HG02571 (cell line): Measurements from ENCODE around the gene HMG20A.
"Not testable (repeated sequence)": the region's sequence is repeated elsewhere in the genome, so short reads cannot be mapped to it uniquely, and the experiment has no call there.

ENCODE experiments used
- ATAC-seq: cut with Tn5 transposase; IDR thresholded peaks from one replicate; pipeline ENCODE4 v1.9.1; 2021; ENCODE audit warnings: mild to moderate bottlenecking, moderate library complexity; ENCODE audit not compliant: unreplicated experiment

The HMG20A gene

GRCh38 chr15:77406846-77407245 lies 13.8 kb upstream of the HMG20A start:
- ATAC-seq = no peak

- peak; percentile 58 for ATAC-seq
Observed at GRCh38 chr15:77409259-77410156, 11.2 kb upstream of the HMG20A start.

GRCh38 chr15:77410157-77410500 lies 10.6 kb upstream of the HMG20A start:
- not testable (repeated sequence) for ATAC-seq

- no peak for ATAC-seq
Observed at GRCh38 chr15:77410701-77411618, 9.7 kb upstream of the HMG20A start.

DNA sequence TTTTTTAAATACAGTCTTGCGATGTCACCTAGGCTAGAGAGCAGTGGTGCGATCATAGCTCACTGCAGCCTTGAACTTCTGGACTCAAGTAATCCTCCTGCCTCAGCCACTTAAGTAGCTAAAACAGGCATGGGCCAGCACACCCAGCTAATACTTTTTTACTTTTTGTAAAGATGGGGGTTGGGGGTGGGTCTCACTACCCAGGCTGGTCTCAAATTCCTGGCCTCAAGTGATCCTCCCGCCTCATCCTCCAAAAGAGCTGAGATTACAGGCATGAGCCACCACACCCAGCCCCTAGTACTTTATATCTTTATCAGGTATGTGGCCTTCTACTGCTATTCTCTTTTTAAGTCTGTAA lies 9.1 kb upstream of the HMG20A start:
- ATAC-seq = no peak

DNA sequence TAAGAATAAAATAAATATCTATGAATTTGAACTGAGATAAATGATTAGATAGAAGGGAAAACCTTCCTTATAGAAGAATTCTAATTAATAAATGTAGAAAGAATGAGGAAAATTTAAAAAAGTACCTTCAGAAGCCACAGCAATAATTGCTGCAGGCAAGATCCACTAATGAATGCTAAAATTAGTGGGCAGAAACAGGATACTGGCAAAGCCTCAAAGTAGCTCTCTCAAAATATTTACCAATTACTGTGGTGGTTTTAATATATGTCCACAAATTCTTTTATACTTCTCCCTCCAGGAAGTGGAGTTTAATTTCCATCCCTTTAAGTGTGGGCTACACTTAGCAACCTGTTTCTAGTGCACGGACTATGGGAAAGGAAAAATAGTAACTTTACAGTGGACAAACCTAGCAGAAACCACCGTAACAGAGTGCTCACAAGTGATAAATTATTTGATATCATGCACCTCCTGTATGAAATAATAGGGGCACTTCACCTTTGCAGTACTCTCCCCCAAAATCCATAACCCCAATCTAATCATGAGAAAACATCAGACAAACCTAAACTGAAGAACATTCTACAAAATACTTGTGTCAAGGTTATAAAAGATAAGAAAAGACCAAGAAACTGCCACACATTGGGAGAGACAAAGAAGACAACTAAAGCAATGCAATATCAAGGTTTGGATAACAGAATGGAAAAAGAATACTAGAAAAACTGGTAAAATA lies 7.6 kb upstream of the HMG20A start:
- no peak for ATAC-seq

DNA sequence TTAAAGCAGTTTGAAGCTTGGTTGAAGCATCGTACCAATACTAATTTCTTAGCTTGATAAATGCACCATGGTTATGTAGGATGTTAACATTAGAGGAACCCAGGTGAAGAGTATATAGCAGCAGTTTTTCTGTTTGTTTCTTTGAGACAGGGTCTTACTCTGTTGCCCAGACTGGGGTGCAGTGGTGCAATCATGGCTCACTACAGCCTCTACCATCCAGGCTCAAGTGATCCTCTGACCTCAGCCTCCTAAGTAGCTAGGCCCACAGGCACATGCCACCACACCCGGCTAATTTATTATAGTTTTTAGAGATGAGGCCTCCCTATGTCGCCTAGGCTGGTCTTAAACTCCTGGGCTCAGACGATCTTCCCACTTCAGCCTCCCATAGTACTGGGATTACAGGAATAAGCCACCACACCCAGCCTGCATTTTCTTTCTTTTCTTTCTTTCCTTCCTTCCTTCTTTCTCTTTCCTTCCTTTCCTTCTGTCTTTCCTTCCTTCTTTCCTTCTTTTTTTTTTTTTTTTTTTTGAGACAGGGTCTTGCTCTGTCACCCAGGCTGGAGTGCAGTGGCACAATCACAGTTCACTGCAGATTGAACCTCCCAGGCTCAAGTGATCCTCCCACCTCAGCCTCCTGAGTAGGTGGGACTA lies 6.9 kb upstream of the HMG20A start:
- ATAC-seq = no peak

DNA sequence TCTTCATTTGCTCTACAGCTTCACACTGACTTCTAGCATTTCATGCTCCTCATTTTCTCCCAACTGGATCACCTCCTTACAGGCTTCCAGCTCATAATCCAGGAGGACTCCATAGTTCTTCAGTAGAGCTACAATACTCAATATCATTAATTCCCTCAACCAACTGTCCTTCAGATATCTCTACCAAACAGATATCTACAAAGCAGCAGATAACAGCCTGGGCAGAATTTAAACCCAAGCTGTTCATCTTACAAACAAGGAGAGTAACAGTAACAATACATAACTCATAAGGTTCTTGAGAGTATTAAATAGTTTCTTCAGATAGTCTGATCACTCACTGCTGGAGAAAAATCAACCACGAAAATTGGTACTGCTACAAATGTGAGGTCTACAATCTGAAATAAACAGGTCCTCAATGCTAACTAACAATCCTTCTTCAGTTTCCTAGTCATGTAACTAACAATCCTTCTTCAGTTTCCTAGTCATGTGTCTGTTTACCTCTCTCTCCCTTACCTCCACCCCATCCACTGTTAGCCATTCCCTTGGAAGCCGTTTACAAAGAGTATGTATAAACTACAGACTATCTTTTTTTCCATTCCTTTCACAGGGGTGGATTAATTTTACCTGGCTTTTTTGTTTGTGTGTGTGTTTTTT lies 5.8 kb upstream of the HMG20A start:
- ATAC-seq = no peak

DNA sequence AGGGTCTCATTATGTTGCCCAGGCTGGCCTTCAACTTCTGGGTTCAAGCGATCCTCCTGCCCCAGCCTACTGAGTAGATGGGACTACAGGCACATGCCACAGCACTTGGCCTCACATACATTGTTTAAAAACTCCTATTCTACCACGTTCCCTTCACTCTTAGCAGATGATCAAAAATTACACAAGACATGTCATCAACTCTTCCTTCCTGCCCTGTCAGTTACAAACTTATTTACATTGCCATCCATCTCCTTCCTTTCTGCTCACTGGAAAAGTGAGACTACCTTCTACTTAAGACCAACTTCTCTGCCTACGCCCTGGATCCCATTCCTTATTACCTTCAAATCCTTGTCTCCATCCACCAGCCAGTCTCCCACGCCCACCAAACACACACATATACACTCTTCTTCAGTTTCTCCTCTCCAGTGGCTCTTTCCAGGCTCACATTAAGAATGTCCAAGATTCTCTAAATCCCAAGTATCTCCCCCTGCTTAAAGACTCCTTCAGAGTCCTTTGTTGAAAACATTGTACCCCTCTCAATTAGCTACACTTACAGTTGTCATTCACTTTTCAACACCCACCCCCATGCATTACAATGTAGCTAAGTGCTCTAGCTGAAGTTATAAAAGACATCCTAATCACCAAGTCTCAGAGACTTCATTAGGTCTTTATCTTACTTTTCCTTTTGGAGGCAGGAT lies 5.1 kb upstream of the HMG20A start:
- ATAC-seq = no peak

GRCh38 chr15:77416148-77416455 lies 4.6 kb upstream of the HMG20A start:
- no peak for ATAC-seq

- no peak for ATAC-seq
Observed at GRCh38 chr15:77416954-77417353, 3.7 kb upstream of the HMG20A start.

GRCh38 chr15:77417602-77418001 lies 3.1 kb upstream of the HMG20A start:
- ATAC-seq = no peak

DNA sequence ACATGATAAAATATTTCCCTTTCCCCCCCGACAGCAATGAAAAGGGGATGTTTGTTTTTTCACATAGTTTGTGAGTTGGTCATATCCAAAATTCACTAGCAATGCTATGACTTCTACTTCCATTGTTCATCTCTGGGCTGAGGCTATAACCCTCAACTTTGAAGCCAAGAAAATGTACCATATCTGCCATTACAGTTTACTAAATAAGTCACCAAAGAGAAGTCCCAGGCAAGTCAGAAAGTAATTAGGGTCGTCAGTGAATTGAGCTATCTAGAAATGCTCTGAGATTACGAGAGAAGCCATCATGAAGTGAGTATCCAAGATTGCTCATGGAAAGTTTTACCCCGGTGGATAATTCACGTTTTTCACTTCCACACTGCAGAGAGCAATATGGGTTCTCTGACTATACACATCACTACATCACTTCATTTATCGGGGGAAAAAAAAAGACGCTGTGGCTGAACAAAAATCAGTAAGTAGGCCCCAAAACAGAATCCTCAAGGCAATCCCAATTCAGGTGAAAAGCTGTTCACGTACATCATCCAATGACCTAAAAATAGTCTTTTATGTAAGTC lies 2.2 kb upstream of the HMG20A start:
- ATAC-seq = no peak

GRCh38 chr15:77418966-77419835 lies 1.5 kb upstream of the HMG20A start:
- ATAC-seq = peak; percentile 29

- ATAC-seq = peak; percentile 93
Observed at GRCh38 chr15:77419836-77420609, 665 bp upstream of the HMG20A start, which contains the start of gene PEAK1. TSS of gene PEAK1 (minus strand) at chr15:77420104. CDS start at chr15:77181926, 238,178 bp downstream.

- ATAC-seq = no peak
Observed at GRCh38 chr15:77421370-77421700, 647 bp downstream of the HMG20A start.

DNA sequence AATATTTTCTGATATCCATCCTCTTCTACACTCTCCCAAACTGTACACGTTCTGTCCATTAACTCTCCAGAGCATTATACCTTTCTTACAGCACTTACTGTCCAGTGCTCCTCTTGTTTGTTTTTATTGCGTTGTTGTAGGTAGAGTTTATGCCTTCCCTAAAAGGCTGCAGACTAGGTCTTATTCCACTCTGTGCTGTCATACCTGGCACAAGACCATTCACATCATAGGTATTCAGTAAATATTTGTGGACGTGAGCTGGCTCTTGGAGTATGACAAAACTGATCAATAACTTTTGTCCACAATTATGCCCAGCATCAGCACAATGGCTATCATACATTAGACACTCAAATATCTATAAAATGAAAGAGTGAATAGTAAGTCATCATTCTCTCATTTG lies 4.4 kb downstream of the HMG20A start:
- ATAC-seq = no peak

GRCh38 chr15:77426377-77426776 lies 5.7 kb downstream of the HMG20A start:
- no peak for ATAC-seq
